HEK293 (cell line): ENCODE results near the gene TCF12.

Source experiments
- ATF2 ChIP-seq: fragments of 450-650 bp; formaldehyde crosslinking; IDR thresholded peaks from 2 replicates; pipeline ENCODE4 v1.5.1; 2016; ENCODE audit warnings: missing biosample characterization, missing genetic modification characterization, low read depth
- BCL11A ChIP-seq: fragments of 450-650 bp; formaldehyde crosslinking; IDR thresholded peaks from 2 replicates; pipeline ENCODE4 v1.5.1; 2016; ENCODE audit warnings: low read depth, missing biosample characterization, missing genetic modification characterization
- KLF9 ChIP-seq: fragments of 450-650 bp; formaldehyde crosslinking; IDR thresholded peaks from 2 replicates; pipeline ENCODE4 v1.5.1; 2016; ENCODE audit warnings: missing biosample characterization, missing genetic modification characterization, low read depth
- TCF7L2 ChIP-seq: IDR thresholded peaks from 2 replicates; pipeline ENCODE4 v1.6.1; 2011; ENCODE audit warnings: low read depth, mild to moderate bottlenecking, inconsistent platforms, low read length, moderate library complexity, borderline replicate concordance
- ZFHX2 ChIP-seq: fragments of 450-650 bp; formaldehyde crosslinking; conservative IDR thresholded peaks from 2 replicates; pipeline ENCODE4 v1.5.1; 2016; ENCODE audit warnings: missing biosample characterization, missing genetic modification characterization
- ZNF202 ChIP-seq: fragments of 450-650 bp; formaldehyde crosslinking; IDR thresholded peaks from 2 replicates; pipeline ENCODE4 v1.5.1; 2016; ENCODE audit warnings: missing biosample characterization, missing genetic modification characterization, borderline replicate concordance
- ZNF514 ChIP-seq: fragments of 450-650 bp; formaldehyde crosslinking; IDR thresholded peaks from 2 replicates; pipeline ENCODE4 v1.5.1; 2016; ENCODE audit warnings: missing biosample characterization, missing genetic modification characterization
- ZNF544 ChIP-seq: fragments of 450-650 bp; formaldehyde crosslinking; IDR thresholded peaks from 2 replicates; pipeline ENCODE4 v1.5.0; 2017; ENCODE audit warnings: missing biosample characterization, missing genetic modification characterization
- ZNF561 ChIP-seq: fragments of 450-650 bp; IDR thresholded peaks from 2 replicates; pipeline ENCODE4 v1.5.1; 2018; ENCODE audit warnings: missing biosample characterization, missing genetic modification characterization, borderline replicate concordance
- ZNF76 ChIP-seq: fragments of 450-650 bp; formaldehyde crosslinking; IDR thresholded peaks from 2 replicates; pipeline ENCODE4; 2016; ENCODE audit warnings: low read depth, missing biosample characterization, missing genetic modification characterization, borderline replicate concordance
- TF ChIP-seq, protein P1 (sequence below): fragments of 450-650 bp; formaldehyde crosslinking; IDR thresholded peaks from 2 replicates; pipeline ENCODE4 v1.5.1; 2016; ENCODE audit warnings: missing biosample characterization, missing genetic modification characterization

- TF ChIP-seq KLF9 (tag by site-specific recombination) (no peak), ZFHX2 (no peak), ATF2 (tag by site-specific recombination) (no peak), ZNF202 (tag by site-specific recombination) (no peak), ZNF76 (no peak), ZNF544 (tag by site-specific recombination) (no peak), ZNF561 (tag by site-specific recombination) (no peak), ZNF514 (tag by site-specific recombination) (no peak), TCF7L2 (no peak), BCL11A (tag by site-specific recombination) (no peak)
- TF ChIP-seq, protein P1, sequence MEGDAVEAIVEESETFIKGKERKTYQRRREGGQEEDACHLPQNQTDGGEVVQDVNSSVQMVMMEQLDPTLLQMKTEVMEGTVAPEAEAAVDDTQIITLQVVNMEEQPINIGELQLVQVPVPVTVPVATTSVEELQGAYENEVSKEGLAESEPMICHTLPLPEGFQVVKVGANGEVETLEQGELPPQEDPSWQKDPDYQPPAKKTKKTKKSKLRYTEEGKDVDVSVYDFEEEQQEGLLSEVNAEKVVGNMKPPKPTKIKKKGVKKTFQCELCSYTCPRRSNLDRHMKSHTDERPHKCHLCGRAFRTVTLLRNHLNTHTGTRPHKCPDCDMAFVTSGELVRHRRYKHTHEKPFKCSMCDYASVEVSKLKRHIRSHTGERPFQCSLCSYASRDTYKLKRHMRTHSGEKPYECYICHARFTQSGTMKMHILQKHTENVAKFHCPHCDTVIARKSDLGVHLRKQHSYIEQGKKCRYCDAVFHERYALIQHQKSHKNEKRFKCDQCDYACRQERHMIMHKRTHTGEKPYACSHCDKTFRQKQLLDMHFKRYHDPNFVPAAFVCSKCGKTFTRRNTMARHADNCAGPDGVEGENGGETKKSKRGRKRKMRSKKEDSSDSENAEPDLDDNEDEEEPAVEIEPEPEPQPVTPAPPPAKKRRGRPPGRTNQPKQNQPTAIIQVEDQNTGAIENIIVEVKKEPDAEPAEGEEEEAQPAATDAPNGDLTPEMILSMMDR (tag by site-specific recombination) = no peak
Observed at GRCh38 chr15:57003418-57003817, 85.0 kb downstream of the TCF12 start.
